NB4 (cell line): ENCODE data around the gene SYMPK.
A peak's percentile ranks its signal among the peaks of the same experiment; 100 is the strongest.

ENCODE experiments used
- DNase-seq: peaks from one replicate; pipeline ENCODE4 v3.0.0; 2010; ENCODE audit warnings: low read depth
- H3K4me3 ChIP-seq: one replicate; pipeline ENCODE4 v1.5.1; 2011; ENCODE audit warnings: mild to moderate bottlenecking, low read depth, low read length, moderate library complexity
- CTCF ChIP-seq: IDR thresholded peaks from one replicate; pipeline ENCODE4 v1.5.1; 2012; ENCODE audit warnings: low read depth, low read length
- MAX ChIP-seq: IDR thresholded peaks from 2 replicates; pipeline ENCODE4 v1.6.1; 2011; ENCODE audit warnings: low read depth, low read length
- MYC ChIP-seq: IDR thresholded peaks from 2 replicates; pipeline ENCODE4 v1.6.1; 2011; ENCODE audit warnings: low read depth, low read length
- POLR2A ChIP-seq: IDR thresholded peaks from 2 replicates; pipeline ENCODE4 v1.6.1; 2011; ENCODE audit warnings: mild to moderate bottlenecking; ENCODE audit not compliant: insufficient read length; ENCODE audit errors: extremely low read depth

SYMPK gene

GRCh38 chr19:45862564-45863334, at the start of gene SYMPK:
Gene SYMPK (minus strand): TSS chr19:45863147. CDS start chr19:45854495, 8,652 bp downstream.
- peak; percentile 100 for DNase-seq
- TF ChIP-seq MAX (peak; percentile 85), POLR2A (peak; percentile 78), MYC (peak; percentile 43), CTCF (no peak)
- peak within 1 kb of the TSS; percentile 80 for H3K4me3 ChIP-seq

- H3K4me3 ChIP-seq = no peak overlapping the region
- no peak for TF ChIP-seq MYC
- TF ChIP-seq POLR2A = no peak
- TF ChIP-seq MAX = no peak
- no peak for TF ChIP-seq CTCF
- no peak for DNase-seq
Measured at GRCh38 chr19:45911291-45911690, 48.3 kb upstream of the SYMPK start.

GRCh38 chr19:45908956-45909355, 46.0 kb upstream of the SYMPK start:
- no peak for TF ChIP-seq MAX
- DNase-seq = no peak
- no peak overlapping the region for H3K4me3 ChIP-seq

GRCh38 chr19:45906221-45906620, 43.3 kb upstream of the SYMPK start:
- no peak for DNase-seq
- TF ChIP-seq POLR2A (no peak), MAX (no peak), MYC (no peak), CTCF (no peak)
- H3K4me3 ChIP-seq = no peak overlapping the region

- H3K4me3 ChIP-seq = no peak overlapping the region
- TF ChIP-seq POLR2A (no peak), CTCF (no peak)
- DNase-seq = no peak
Measured at GRCh38 chr19:45905011-45905410, 42.1 kb upstream of the SYMPK start.

GRCh38 chr19:45902651-45903625, 40.0 kb upstream of the SYMPK start:
- peak; percentile 3 for TF ChIP-seq CTCF
- peak; percentile 44; the same call in 1 of the 2 replicates for TF ChIP-seq MYC
- TF ChIP-seq POLR2A = peak; percentile 95
- peak; percentile 64; the same call in 1 of the 2 replicates for TF ChIP-seq MAX
- DNase-seq = peak; percentile 99
- H3K4me3 ChIP-seq = peak overlapping the region; percentile 93
